Ecto neural progenitor cell (in vitro differentiated cells): ENCODE results near the gene ICA1L.

Source experiments
- DNase-seq: peaks from one replicate; pipeline ENCODE4 v3.0.0-alpha.2; 2018; ENCODE audit warnings: low spot score

The ICA1L gene

DNA sequence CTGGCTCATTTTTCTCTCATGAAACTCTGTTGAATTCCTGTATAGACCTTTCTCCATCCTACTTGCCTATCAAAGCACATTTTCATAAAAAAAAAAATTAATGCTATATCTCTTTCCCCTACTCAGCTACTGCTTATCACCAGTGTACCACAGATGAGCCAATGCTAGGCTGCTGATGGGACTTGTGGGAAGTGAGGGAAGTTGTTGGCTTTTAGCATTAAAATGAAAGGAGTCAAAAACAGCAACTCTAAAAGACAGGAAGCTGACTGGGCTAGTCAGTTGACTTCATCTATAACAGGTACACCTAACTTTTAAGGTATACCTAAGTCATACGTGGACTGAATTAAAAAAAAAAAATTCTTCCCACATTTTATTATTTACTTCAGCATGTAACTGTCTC is 134.7 kb downstream of the ICA1L start:
- DNase-seq, result no peak

DNA sequence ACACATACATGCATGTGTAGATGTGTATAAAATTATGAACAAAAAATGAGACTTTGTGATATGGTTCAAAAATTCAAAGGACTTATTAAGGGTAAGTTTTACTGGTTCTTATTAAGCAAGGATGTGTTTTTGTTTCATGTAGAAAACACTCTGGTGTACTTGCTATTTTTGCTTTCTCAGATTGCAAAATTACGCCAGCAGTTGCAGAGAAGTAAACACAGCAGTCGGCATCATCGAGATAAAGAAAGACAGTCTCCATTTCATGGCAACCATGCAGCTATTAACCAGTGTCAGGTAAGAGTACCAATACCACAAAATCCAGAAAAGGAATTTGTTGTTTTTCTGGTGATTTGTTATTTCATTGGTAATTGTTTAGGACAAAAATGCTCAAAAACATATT is 145.5 kb downstream of the ICA1L start:
- DNase-seq, result no peak

DNA sequence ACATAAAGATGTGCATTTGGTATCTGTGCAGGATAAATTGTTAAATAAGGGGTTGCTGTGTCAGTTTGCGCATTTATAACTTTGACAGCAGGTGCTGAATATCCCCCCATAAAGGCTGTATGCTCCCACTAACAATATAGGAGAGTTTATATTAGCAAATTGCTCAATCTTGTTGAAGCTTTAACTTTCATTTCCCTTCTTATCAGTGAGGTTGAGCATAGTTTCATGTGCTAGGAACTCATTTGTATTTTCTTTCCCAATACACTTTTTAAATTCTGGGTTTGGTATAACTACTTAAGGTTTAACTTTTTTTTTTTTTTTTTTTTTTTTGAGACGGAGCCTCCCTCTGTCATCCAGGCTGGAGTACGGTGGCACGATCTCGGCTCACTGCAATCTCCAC is 147.8 kb downstream of the ICA1L start:
- DNase-seq, result no peak
